Measurements from ENCODE around the gene SNAI1.
"Not testable (repeated sequence)": the region's sequence is repeated elsewhere in the genome, so short reads cannot be mapped to it uniquely, and the experiment has no call there.

SNAI1 gene

DNA sequence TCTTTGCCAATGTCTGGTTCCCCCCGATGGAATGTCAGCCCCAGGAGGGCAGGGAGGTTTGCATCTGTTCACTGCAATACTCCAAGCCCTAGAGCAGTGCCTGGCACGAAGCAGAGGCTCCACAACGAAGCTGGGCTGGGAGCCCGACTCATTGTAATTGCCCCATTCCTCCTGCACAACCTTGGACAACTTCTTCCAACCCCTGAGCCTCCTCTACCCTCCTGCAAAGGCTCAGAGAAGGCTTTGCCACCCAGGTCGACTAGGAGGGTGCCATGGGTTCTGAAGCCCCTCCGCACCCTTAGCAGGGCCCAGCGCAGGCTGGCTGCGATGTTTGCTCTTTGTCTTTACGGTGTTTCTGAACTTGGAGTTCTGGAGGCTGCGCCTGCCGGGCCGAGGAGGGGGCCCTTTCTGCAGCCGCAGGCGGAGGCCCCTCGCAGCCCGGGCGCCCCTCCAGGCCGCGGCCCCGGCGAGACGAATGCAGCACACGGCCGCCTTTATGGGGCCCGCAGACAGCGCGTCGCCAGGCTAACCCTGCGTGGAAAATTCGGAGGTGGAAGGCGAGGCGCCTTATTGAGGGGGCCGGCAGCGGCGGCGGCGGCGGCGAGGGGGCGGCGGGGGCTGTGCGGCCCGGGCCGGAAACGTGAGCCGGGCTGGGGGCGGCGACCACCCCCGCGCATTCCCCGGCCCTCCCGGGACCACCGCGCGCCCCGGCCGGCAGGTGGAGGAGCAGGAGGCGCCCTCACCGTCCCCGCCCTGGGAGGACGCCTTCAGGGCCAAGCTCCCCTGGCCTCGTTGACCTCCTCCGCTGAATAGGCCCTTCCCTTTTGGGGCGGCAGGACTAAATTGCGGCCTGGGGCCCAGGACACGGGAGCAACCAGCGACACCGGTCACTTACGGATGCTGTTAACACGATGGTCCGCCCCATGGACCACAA, 27.0 kb downstream of the SNAI1 start:
- Histone ChIP-seq H3K27ac (no peak overlapping the region), H3K4me3 (peak overlapping the region; percentile 59)
- TF ChIP-seq, protein P1, sequence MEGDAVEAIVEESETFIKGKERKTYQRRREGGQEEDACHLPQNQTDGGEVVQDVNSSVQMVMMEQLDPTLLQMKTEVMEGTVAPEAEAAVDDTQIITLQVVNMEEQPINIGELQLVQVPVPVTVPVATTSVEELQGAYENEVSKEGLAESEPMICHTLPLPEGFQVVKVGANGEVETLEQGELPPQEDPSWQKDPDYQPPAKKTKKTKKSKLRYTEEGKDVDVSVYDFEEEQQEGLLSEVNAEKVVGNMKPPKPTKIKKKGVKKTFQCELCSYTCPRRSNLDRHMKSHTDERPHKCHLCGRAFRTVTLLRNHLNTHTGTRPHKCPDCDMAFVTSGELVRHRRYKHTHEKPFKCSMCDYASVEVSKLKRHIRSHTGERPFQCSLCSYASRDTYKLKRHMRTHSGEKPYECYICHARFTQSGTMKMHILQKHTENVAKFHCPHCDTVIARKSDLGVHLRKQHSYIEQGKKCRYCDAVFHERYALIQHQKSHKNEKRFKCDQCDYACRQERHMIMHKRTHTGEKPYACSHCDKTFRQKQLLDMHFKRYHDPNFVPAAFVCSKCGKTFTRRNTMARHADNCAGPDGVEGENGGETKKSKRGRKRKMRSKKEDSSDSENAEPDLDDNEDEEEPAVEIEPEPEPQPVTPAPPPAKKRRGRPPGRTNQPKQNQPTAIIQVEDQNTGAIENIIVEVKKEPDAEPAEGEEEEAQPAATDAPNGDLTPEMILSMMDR (IDR thresholded peaks at IDR 0.05), result no peak
- DNase-seq (ENCODE audit: low spot score), result no peak

- not testable (repeated sequence) for DNase-seq (ENCODE audit: low spot score); H3K4me3 ChIP-seq; H3K27ac ChIP-seq
Measured at GRCh38 chr20:50011597-50011996, 28.8 kb downstream of the SNAI1 start.

- Histone ChIP-seq H3K4me3 (no peak overlapping the region), H3K27ac (no peak overlapping the region)
- no peak for DNase-seq (ENCODE audit: low spot score)
- TF ChIP-seq, protein P1 (IDR thresholded peaks at IDR 0.05), result no peak
Measured at GRCh38 chr20:50012282-50013263, 29.8 kb downstream of the SNAI1 start.

- TF ChIP-seq, protein P1 (IDR thresholded peaks at IDR 0.05), result no peak
- no peak overlapping the region for H3K27ac ChIP-seq
- no peak for DNase-seq (ENCODE audit: low spot score)
- H3K4me3 ChIP-seq, result no peak overlapping the region
Measured at GRCh38 chr20:50013976-50014375, 31.2 kb downstream of the SNAI1 start.

DNA sequence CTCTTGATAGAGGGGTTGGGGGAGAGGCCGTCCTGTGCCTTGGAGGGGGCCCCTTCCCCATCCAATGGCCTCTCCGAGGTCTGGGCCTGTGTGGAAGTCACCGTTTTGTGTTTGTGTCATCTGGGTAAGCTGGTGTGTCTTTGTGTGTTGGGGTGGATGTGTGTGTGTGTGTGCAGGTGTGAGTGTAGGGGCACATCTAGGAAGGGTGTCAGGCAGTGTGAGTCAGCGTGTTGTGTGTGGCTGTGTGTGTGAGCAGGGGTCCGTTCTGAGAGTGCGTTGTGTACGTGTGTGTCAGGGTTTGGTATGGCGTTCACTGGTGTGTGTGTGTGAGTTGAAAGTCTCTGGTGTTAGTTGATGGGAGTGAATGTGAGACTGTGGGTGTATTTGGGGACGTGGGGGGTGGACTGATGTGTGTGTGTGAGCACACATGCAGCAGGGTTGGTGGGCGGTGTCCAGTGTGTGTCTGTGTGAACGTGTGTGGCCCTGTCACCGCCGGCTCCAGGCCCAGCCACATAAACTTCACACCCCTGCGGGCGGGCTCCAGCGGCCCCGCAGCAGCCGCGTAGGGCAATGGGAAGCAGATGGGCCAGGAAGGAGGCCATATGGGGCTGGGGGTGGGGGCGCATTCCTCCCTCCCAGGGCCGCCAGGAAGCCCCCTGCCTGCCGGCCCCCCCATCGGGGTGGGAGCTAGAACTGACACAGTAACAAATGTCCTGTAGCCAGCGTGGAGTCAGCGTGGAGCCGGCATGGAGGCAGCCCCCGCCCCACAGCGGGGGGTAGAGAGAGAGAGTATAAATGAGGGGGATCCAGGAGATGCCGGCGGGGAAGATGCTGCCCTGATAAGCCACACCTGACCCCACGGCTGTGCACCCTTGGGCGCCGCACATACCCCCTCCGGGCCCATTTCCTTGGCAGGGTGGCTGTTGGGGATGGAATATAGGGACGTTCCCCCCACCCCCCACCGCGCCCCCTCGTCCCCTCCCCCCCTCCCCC, 32.1 kb downstream of the SNAI1 start:
- TF ChIP-seq, protein P1 (IDR thresholded peaks at IDR 0.05), result no peak
- Histone ChIP-seq H3K27ac (no peak overlapping the region), H3K4me3 (no peak overlapping the region)
- no peak for DNase-seq (ENCODE audit: low spot score)

DNA sequence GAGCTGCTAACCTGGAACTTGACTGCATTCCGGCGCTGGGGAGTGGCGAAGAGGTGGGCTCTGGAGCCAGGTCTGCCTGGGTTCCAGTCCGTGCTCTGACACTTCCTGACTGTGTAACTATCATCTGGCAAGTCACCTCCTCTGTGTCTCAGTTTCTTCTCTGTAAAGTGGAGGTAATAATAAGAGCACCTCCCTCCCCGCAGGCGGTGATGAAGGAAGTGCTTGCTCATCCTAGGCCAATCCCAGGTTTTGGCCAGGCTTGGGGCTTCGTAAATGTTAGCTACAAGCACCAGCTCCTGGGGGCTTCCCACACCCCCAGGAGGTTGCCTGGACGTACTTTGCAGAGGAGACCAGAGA, 32.8 kb downstream of the SNAI1 start:
- TF ChIP-seq, protein P1 (IDR thresholded peaks at IDR 0.05), result no peak
- DNase-seq (ENCODE audit: low spot score), result no peak
- H3K27ac ChIP-seq, result no peak overlapping the region
- no peak overlapping the region for H3K4me3 ChIP-seq

All from coronary artery (tissue), 2 donors.